ENCODE results near the gene TMEM80.

DNA sequence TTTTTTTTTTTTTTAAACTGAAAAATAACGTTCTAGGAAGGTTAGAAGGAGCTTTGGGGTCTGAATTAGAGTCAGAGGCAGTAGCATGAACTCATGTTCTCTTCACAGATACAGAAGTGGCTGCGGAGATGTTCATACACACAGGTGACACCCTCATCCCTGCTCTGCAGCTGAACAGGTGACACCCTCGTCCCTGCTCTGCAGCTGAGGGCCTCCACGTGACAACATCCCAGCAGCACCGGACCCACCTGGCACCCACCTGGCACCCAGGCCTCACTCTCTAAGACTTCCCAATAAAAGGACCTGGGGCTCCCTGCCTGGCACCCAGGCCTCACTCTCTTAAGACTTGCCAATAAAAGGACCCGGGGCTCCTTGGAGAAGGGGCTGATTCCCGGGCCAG, 38.8 kb upstream of the TMEM80 start:
- TF ChIP-seq, protein P1, sequence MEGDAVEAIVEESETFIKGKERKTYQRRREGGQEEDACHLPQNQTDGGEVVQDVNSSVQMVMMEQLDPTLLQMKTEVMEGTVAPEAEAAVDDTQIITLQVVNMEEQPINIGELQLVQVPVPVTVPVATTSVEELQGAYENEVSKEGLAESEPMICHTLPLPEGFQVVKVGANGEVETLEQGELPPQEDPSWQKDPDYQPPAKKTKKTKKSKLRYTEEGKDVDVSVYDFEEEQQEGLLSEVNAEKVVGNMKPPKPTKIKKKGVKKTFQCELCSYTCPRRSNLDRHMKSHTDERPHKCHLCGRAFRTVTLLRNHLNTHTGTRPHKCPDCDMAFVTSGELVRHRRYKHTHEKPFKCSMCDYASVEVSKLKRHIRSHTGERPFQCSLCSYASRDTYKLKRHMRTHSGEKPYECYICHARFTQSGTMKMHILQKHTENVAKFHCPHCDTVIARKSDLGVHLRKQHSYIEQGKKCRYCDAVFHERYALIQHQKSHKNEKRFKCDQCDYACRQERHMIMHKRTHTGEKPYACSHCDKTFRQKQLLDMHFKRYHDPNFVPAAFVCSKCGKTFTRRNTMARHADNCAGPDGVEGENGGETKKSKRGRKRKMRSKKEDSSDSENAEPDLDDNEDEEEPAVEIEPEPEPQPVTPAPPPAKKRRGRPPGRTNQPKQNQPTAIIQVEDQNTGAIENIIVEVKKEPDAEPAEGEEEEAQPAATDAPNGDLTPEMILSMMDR (IDR thresholded peaks at IDR 0.05; ENCODE audit: low read length) = no peak
- no peak for TF ChIP-seq EZH2 (IDR thresholded peaks at IDR 0.05; ENCODE audit: borderline replicate concordance, low read length)
